K562 (cell line): ENCODE measurements around the gene TREM2. TPM values are rescaled to one million over a fixed set of nuclear protein-coding genes. Genes with fewer than 3 reads are reported as not detected.

Experiments
- CEBPG ChIP-seq, 3 experiments: fragments of 200-800 bp in 1 of 3; sonication (Bioruptor generic) in 1 of 3; sonication (generic) in 1 of 3; formaldehyde crosslinking in 1 of 3; IDR thresholded peaks in 2 of 3; conservative IDR thresholded peaks in 1 of 3; 2 replicates each; pipeline versions ENCODE4 v1.6.1 to v1.8.0; 2016 to 2022; ENCODE audit warnings: missing compliant biosample characterization in 2 of 3, missing genetic modification characterization in 2 of 3, mild to moderate bottlenecking in 1 of 3, missing genetic modification reagents in 1 of 3
- CREB1 ChIP-seq, 2 experiments: sonication (generic) in 1 of 2; formaldehyde crosslinking in 1 of 2; IDR thresholded peaks; 2 replicates each; pipeline versions ENCODE4 v1.6.1 to v1.8.0; 2012 to 2022; ENCODE audit warnings: inconsistent platforms in 1 of 2, mild to moderate bottlenecking in 1 of 2, missing genetic modification reagents in 1 of 2, moderate library complexity in 1 of 2
- EP400 ChIP-seq: fragments of 450-650 bp; IDR thresholded peaks from 2 replicates; pipeline ENCODE4 v1.6.1; 2017; ENCODE audit warnings: antibody characterized with exemption, mild to moderate bottlenecking, moderate library complexity
- HNRNPL ChIP-seq: fragments of 200-400 bp; formaldehyde crosslinking; IDR thresholded peaks from 2 replicates; pipeline ENCODE4 v1.6.1; 2017; ENCODE audit warnings: low read depth, mild to moderate bottlenecking, low read length
- JUN ChIP-seq, 2 experiments: sonication (generic) in 1 of 2; formaldehyde crosslinking in 1 of 2; IDR thresholded peaks; 2 replicates each; pipeline versions ENCODE4 v1.6.1 to v1.8.0; 2012 to 2022; ENCODE audit warnings: borderline replicate concordance in 2 of 2, mild to moderate bottlenecking in 2 of 2, improper control_type of control experiment in 1 of 2, low read depth in 1 of 2, low read length in 1 of 2, missing genetic modification reagents in 1 of 2
- JUNB ChIP-seq: fragments of 450-650 bp; formaldehyde crosslinking; conservative IDR thresholded peaks from 2 replicates; pipeline ENCODE4 v1.4.0; 2020; ENCODE audit warnings: mild to moderate bottlenecking
- MEIS2 ChIP-seq: fragments of 450-650 bp; IDR thresholded peaks from 2 replicates; pipeline ENCODE4 v1.6.1; 2014; ENCODE audit warnings: mild to moderate bottlenecking; ENCODE audit not compliant: partially characterized antibody
- NCOA1 ChIP-seq: fragments of 450-650 bp; IDR thresholded peaks from 2 replicates; pipeline ENCODE4 v1.6.1; 2016; ENCODE audit warnings: low read depth
- RCOR1 ChIP-seq, 2 experiments: IDR thresholded peaks; 2 replicates each; pipeline ENCODE4 v1.6.1; 2012; ENCODE audit warnings: low read depth in 2 of 2, low read length in 2 of 2, borderline replicate concordance in 1 of 2, improper control_type of control experiment in 1 of 2
- SNIP1 ChIP-seq: fragments of 450-650 bp; IDR thresholded peaks from 2 replicates; pipeline ENCODE4 v1.7.1; 2017; ENCODE audit warnings: low read depth, mild to moderate bottlenecking
- USF1 ChIP-seq: sonication (generic); formaldehyde crosslinking; IDR thresholded peaks from 2 replicates; pipeline ENCODE4 v1.9.0; 2022; ENCODE audit warnings: mild to moderate bottlenecking, missing genetic modification reagents
- ZFP1 ChIP-seq: fragments of 450-650 bp; formaldehyde crosslinking; IDR thresholded peaks from 2 replicates; pipeline ENCODE4 v1.4.0; 2020; ENCODE audit warnings: mild to moderate bottlenecking, mixed read lengths
- ZNF121 ChIP-seq: sonication (generic); formaldehyde crosslinking; conservative IDR thresholded peaks from 2 replicates; pipeline ENCODE4 v1.8.0; 2022; ENCODE audit warnings: missing genetic modification reagents
- ZNF316 ChIP-seq: fragments of 450-650 bp; IDR thresholded peaks from 2 replicates; pipeline ENCODE4 v1.6.1; 2016
- ZSCAN29 ChIP-seq: fragments of 450-650 bp; IDR thresholded peaks from 2 replicates; pipeline ENCODE4 v1.6.1; 2017
- polyA plus RNA-seq, 8 experiments: library from polyadenylated mRNA; depleted of rRNA in 4 of 8; stranded (reverse) in 5 of 8; unstranded in 3 of 8; fragments of >200 nt; fragmentation: Nextera tagmentation in 2 of 8; fragmentation: Illumina TruSeq in 1 of 8; extraction: Ambion mirVana in 2 of 8; extraction: Trizol in 1 of 8; gene quantifications; 2 replicates each; pipeline versions ENCODE4 v1.2.1 to v1.2.3, GENCODE V29; 2011 to 2014; ENCODE audit warnings: inconsistent platforms in 1 of 8, missing spikeins in 1 of 8
- total RNA-seq, 7 experiments: library from RNA; depleted of rRNA in 6 of 7; stranded (reverse); fragments of >200 nt in 6 of 7; fragmentation: Illumina TruSeq in 2 of 7; extraction: Trizol in 2 of 7; gene quantifications; 2 replicates each; pipeline versions ENCODE4 v1.2.1 to v1.2.3, GENCODE V29; 2011 to 2021; ENCODE audit warnings: low replicate concordance in 1 of 7
- TF ChIP-seq, protein P1 (sequence below): sonication (generic); formaldehyde crosslinking; IDR thresholded peaks from 2 replicates; pipeline ENCODE4 v1.8.0; 2022; ENCODE audit warnings: mild to moderate bottlenecking, missing genetic modification reagents
- TF ChIP-seq, protein P2 (sequence below): fragments of 450-650 bp; IDR thresholded peaks from 2 replicates; pipeline ENCODE4 v1.7.0; 2016; ENCODE audit warnings: borderline replicate concordance
- TF ChIP-seq, protein P3 (sequence below): IDR thresholded peaks from 3 replicates; pipeline ENCODE4 v1.6.1; 2011; ENCODE audit warnings: borderline replicate concordance, mild to moderate bottlenecking; ENCODE audit not compliant: insufficient read length, insufficient read depth
- TF ChIP-seq, protein P4 (sequence below): fragments of 250-450 bp; sonication (Bioruptor Pico); IDR thresholded peaks from 2 replicates; pipeline ENCODE4 v1.9.0; 2021; ENCODE audit warnings: mild to moderate bottlenecking, inconsistent platforms

Gene TREM2
- total and polyA plus RNA-seq, 9 of the 15 experiments (the other 6 are each of a cell fraction or from before 2014, with no cell fraction given): not detected

GRCh38 chr6:41200296-41200900 is 37.5 kb upstream of the TREM2 start (continued):
- peak; percentile 94 for TF ChIP-seq CEBPG (CRISPR knock-in tag; IDR thresholded peaks at IDR 0.05)
- peak; percentile 93 to 98 for TF ChIP-seq CEBPG (tag; conservative IDR thresholded peaks at IDR 0.05 in 1 of 2, IDR thresholded peaks at IDR 0.05 in 1 of 2)
- TF ChIP-seq, protein P1, sequence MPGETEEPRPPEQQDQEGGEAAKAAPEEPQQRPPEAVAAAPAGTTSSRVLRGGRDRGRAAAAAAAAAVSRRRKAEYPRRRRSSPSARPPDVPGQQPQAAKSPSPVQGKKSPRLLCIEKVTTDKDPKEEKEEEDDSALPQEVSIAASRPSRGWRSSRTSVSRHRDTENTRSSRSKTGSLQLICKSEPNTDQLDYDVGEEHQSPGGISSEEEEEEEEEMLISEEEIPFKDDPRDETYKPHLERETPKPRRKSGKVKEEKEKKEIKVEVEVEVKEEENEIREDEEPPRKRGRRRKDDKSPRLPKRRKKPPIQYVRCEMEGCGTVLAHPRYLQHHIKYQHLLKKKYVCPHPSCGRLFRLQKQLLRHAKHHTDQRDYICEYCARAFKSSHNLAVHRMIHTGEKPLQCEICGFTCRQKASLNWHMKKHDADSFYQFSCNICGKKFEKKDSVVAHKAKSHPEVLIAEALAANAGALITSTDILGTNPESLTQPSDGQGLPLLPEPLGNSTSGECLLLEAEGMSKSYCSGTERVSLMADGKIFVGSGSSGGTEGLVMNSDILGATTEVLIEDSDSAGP (CRISPR knock-in tag): no peak
- TF ChIP-seq ZNF121 (CRISPR knock-in tag): no peak
- TF ChIP-seq, protein P2, sequence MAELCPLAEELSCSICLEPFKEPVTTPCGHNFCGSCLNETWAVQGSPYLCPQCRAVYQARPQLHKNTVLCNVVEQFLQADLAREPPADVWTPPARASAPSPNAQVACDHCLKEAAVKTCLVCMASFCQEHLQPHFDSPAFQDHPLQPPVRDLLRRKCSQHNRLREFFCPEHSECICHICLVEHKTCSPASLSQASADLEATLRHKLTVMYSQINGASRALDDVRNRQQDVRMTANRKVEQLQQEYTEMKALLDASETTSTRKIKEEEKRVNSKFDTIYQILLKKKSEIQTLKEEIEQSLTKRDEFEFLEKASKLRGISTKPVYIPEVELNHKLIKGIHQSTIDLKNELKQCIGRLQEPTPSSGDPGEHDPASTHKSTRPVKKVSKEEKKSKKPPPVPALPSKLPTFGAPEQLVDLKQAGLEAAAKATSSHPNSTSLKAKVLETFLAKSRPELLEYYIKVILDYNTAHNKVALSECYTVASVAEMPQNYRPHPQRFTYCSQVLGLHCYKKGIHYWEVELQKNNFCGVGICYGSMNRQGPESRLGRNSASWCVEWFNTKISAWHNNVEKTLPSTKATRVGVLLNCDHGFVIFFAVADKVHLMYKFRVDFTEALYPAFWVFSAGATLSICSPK: no peak
- TF ChIP-seq ZNF316: peak; percentile 79
- TF ChIP-seq EP400: no peak; the same call in 1 of the 2 replicates
- TF ChIP-seq CREB1 (IDR thresholded peaks at IDR 0.05): no peak
- TF ChIP-seq CREB1 (CRISPR knock-in tag; IDR thresholded peaks at IDR 0.05): no peak
- peak in 1 of 2 experiments; percentile 73; a peak in 2 of 4 replicates for TF ChIP-seq RCOR1 (IDR thresholded peaks at IDR 0.05; ENCODE audit: borderline replicate concordance in 1 of 2, low read depth in 2 of 2, low read length in 2 of 2)
- TF ChIP-seq ZFP1 (CRISPR knock-in tag): no peak
- peak; percentile 9 for TF ChIP-seq MEIS2
- TF ChIP-seq NCOA1: no peak
- TF ChIP-seq ZSCAN29: no peak
- TF ChIP-seq, protein P3, sequence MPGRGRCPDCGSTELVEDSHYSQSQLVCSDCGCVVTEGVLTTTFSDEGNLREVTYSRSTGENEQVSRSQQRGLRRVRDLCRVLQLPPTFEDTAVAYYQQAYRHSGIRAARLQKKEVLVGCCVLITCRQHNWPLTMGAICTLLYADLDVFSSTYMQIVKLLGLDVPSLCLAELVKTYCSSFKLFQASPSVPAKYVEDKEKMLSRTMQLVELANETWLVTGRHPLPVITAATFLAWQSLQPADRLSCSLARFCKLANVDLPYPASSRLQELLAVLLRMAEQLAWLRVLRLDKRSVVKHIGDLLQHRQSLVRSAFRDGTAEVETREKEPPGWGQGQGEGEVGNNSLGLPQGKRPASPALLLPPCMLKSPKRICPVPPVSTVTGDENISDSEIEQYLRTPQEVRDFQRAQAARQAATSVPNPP: no peak
- TF ChIP-seq JUNB (CRISPR knock-in tag): no peak
- TF ChIP-seq, protein P4, sequence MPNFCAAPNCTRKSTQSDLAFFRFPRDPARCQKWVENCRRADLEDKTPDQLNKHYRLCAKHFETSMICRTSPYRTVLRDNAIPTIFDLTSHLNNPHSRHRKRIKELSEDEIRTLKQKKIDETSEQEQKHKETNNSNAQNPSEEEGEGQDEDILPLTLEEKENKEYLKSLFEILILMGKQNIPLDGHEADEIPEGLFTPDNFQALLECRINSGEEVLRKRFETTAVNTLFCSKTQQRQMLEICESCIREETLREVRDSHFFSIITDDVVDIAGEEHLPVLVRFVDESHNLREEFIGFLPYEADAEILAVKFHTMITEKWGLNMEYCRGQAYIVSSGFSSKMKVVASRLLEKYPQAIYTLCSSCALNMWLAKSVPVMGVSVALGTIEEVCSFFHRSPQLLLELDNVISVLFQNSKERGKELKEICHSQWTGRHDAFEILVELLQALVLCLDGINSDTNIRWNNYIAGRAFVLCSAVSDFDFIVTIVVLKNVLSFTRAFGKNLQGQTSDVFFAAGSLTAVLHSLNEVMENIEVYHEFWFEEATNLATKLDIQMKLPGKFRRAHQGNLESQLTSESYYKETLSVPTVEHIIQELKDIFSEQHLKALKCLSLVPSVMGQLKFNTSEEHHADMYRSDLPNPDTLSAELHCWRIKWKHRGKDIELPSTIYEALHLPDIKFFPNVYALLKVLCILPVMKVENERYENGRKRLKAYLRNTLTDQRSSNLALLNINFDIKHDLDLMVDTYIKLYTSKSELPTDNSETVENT (CRISPR knock-in tag): no peak
- TF ChIP-seq USF1 (CRISPR knock-in tag): no peak
- TF ChIP-seq HNRNPL: no peak
- TF ChIP-seq SNIP1: no peak
- no peak for TF ChIP-seq JUN (IDR thresholded peaks at IDR 0.05; ENCODE audit: borderline replicate concordance, low read depth, low read length)
- no peak for TF ChIP-seq JUN (CRISPR knock-in tag; IDR thresholded peaks at IDR 0.05; ENCODE audit: borderline replicate concordance)
